WERI-Rb-1 (cell line): Measurements from ENCODE around the gene PCCB.
"Not testable (repeated sequence)": the region's sequence is repeated elsewhere in the genome, so short reads cannot be mapped to it uniquely, and the experiment has no call there.

ENCODE experiments used
- DNase-seq: peaks from one replicate; pipeline ENCODE4 v3.0.0-alpha.2; 2020
- H3K27ac ChIP-seq: fragments of 250-450 bp; sonication (Bioruptor Pico); 2 replicates; pipeline ENCODE4 v1.5.1; 2020; ENCODE audit warnings: mild to moderate bottlenecking, moderate library complexity
- H3K27me3 ChIP-seq: fragments of 250-450 bp; sonication (Bioruptor Pico); 2 replicates; pipeline ENCODE4 v1.5.1; 2021; ENCODE audit warnings: mild to moderate bottlenecking, low read depth, moderate library complexity; ENCODE audit not compliant: insufficient read depth, severe bottlenecking
- H3K36me3 ChIP-seq: fragments of 250-450 bp; sonication (Bioruptor Pico); 2 replicates; pipeline ENCODE4 v1.5.1; 2020; ENCODE audit warnings: mild to moderate bottlenecking, moderate library complexity
- H3K4me3 ChIP-seq: 2 replicates; pipeline ENCODE4 v1.5.1; 2011; ENCODE audit warnings: low read depth, mild to moderate bottlenecking, control low read depth, low read length
- H3K9me3 ChIP-seq: fragments of 250-450 bp; sonication (Bioruptor Pico); 2 replicates; pipeline ENCODE4 v1.5.1; 2021; ENCODE audit warnings: mild to moderate bottlenecking, moderate library complexity; ENCODE audit not compliant: severe bottlenecking
- CTCF ChIP-seq: IDR thresholded peaks from 2 replicates; pipeline ENCODE4 v1.5.1; 2011; ENCODE audit warnings: low read depth, mild to moderate bottlenecking, control low read depth, inconsistent platforms, low read length

The PCCB gene

GRCh38 chr3:136251511-136251910 is 1.4 kb downstream of the PCCB start:
- H3K27ac ChIP-seq: peak overlapping the region; percentile 96
- H3K9me3 ChIP-seq: no peaks in the 10 kb centered on the region
- no peak for TF ChIP-seq CTCF
- DNase-seq: no peak
- H3K4me3 ChIP-seq: peak overlapping the region; percentile 83
- H3K27me3 ChIP-seq: no peaks in the 10 kb centered on the region
- H3K36me3 ChIP-seq: peaks cover 10% of the 10 kb centered on the region

GRCh38 chr3:136255672-136256406 is 5.7 kb downstream of the PCCB start:
- H3K36me3 ChIP-seq: peaks cover 47% of the 10 kb centered on the region
- no peaks in the 10 kb centered on the region for H3K27me3 ChIP-seq
- no peaks in the 10 kb centered on the region for H3K9me3 ChIP-seq
- TF ChIP-seq CTCF: no peak
- peak overlapping the region; percentile 45 for H3K27ac ChIP-seq
- DNase-seq: no peak
- no peak overlapping the region for H3K4me3 ChIP-seq

GRCh38 chr3:136258199-136258598 is 8.1 kb downstream of the PCCB start:
- peaks cover 71% of the 10 kb centered on the region for H3K36me3 ChIP-seq
- DNase-seq: no peak
- no peak overlapping the region for H3K27ac ChIP-seq
- H3K27me3 ChIP-seq: no peaks in the 10 kb centered on the region
- H3K9me3 ChIP-seq: no peaks in the 10 kb centered on the region
- H3K4me3 ChIP-seq: no peak overlapping the region
- TF ChIP-seq CTCF: no peak

GRCh38 chr3:136261826-136262225 is 11.7 kb downstream of the PCCB start:
- Histone ChIP-seq H3K4me3 (no peak overlapping the region), H3K9me3 (no peaks in the 10 kb centered on the region), H3K27ac (no peak overlapping the region; the same call in 1 of the 2 replicates), H3K27me3 (no peaks in the 10 kb centered on the region), H3K36me3 (peaks cover 81% of the 10 kb centered on the region)
- no peak for DNase-seq
- TF ChIP-seq CTCF: no peak

- H3K4me3 ChIP-seq: no peak overlapping the region
- peaks cover 73% of the 10 kb centered on the region for H3K36me3 ChIP-seq
- H3K27me3 ChIP-seq: no peaks in the 10 kb centered on the region
- no peak for TF ChIP-seq CTCF
- H3K9me3 ChIP-seq: no peaks in the 10 kb centered on the region
- H3K27ac ChIP-seq: no peak overlapping the region; the same call in 1 of the 2 replicates
- DNase-seq: no peak
Observed at GRCh38 chr3:136262559-136262958, 12.4 kb downstream of the PCCB start.

GRCh38 chr3:136263251-136263650 is 13.1 kb downstream of the PCCB start:
- Histone ChIP-seq H3K4me3 (no peak overlapping the region), H3K36me3 (peaks cover 67% of the 10 kb centered on the region), H3K9me3 (no peaks in the 10 kb centered on the region), H3K27me3 (no peaks in the 10 kb centered on the region), H3K27ac (no peak overlapping the region)
- TF ChIP-seq CTCF: no peak
- no peak for DNase-seq

- not testable (repeated sequence) for H3K27me3 ChIP-seq, H3K9me3 ChIP-seq, DNase-seq, H3K4me3 ChIP-seq, H3K27ac ChIP-seq
- peaks cover 43% of the 10 kb centered on the region for H3K36me3 ChIP-seq
Observed at GRCh38 chr3:136266468-136267125, 16.5 kb downstream of the PCCB start.
